ENCODE data around the gene PTPRCAP. TPM values are rescaled to one million over a fixed set of nuclear protein-coding genes. Genes with fewer than 3 reads are reported as not detected.

Gene PTPRCAP
- total and polyA plus RNA-seq, 4 donors = 8.8 to 19.0 (median 12.3) TPM

DNA sequence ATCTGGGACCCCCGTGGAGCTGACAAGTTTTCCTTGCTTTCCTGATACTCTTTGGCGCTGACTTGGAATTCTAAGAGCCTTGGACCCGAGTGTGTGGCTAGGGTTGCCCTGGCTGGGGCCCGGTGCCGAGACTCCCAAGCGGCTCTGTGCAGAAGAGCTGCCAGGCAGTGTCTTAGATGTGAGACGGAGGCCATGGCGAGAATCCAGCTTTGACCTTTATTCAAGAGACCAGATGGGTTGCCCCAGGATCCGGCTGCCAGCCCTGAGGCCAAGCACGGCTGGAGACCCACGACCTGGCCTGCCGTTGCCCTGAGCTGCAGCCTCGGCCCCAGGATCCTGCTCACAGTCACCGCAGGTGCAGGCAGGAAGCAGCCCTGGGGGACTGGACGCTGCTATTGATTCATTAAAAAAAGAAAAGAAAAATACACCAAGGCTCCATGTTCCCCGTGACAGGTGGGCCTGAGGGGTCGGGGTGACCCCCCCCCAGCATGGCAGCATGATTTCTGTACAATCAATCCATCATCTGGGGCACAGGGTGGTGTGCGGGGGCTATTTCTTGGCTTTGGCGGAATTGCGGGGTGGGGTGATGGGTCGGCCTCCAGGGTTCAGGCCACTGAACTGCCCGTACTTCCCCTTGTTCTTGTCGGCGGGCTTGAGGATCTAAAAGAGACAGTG is 39.4 kb downstream of the PTPRCAP start:
- no peak for DNase-seq
- Histone ChIP-seq H3K9me3 (ENCODE audit: control insufficient read depth in 4 of 4, insufficient read depth in 3 of 4, low read length in 3 of 4) (no peaks in the 10 kb centered on the region), H3K4me3 (no peak overlapping the region), H3K36me3 (ENCODE audit: control insufficient read depth in 4 of 4, insufficient read depth in 4 of 4, low read length in 4 of 4) (peaks cover 6 to 40% (median 25%) of the 10 kb centered on the region in 4 donors), H3K9ac (ENCODE audit: insufficient read depth in 1 of 2, low read length in 2 of 2) (no peak overlapping the region), H3K27me3 (ENCODE audit: control insufficient read depth in 3 of 3, insufficient read depth in 3 of 3, low read length in 2 of 3) (no peaks in the 10 kb centered on the region), H3K27ac (ENCODE audit: low read depth in 1 of 2, low read length in 1 of 2) (no peak overlapping the region), H3K4me1 (ENCODE audit: control insufficient read depth in 5 of 5, insufficient read depth in 5 of 5, low read length in 5 of 5) (peaks cover 2 to 26% (median 9%) of the 10 kb centered on the region in 5 donors)
- no peak for TF ChIP-seq CTCF (IDR thresholded peaks at IDR 0.05; ENCODE audit: control extremely low read depth, extremely low read depth)
- 86 to 88% methylated on average over 24 of the region's 24 CpGs for WGBS, 2 donors
- no peak for ATAC-seq (ENCODE audit: insufficient read depth, low FRiP score)

DNA sequence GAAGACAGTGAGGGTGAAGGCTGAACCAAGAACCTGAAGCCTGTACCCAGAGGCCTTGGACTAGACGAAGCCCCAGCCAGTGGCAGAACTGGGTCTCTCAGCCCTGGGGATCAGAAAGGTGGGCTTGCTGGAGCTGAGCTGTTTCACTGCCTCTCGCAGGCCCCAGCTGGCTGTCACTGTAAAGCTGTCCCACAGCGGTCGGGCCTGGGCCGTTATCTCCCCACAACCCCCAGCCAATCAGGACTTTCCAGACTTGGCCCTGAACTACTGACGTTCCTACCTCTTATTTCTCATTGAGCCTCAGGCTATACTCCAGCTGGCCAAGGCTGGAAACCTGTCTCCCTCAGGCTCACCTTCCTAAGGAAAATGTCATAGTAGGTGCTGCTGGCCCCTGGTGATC is 39.9 kb downstream of the PTPRCAP start:
- Histone ChIP-seq H3K27me3 (ENCODE audit: control insufficient read depth in 3 of 3, insufficient read depth in 3 of 3, low read length in 2 of 3) (no peaks in the 10 kb centered on the region), H3K9ac (ENCODE audit: insufficient read depth in 1 of 2, low read length in 2 of 2) (no peak overlapping the region), H3K27ac (ENCODE audit: low read depth in 1 of 2, low read length in 1 of 2) (no peak overlapping the region), H3K9me3 (ENCODE audit: control insufficient read depth in 4 of 4, insufficient read depth in 3 of 4, low read length in 3 of 4) (no peaks in the 10 kb centered on the region), H3K36me3 (ENCODE audit: control insufficient read depth in 4 of 4, insufficient read depth in 4 of 4, low read length in 4 of 4) (peaks cover 6 to 40% (median 25%) of the 10 kb centered on the region in 4 donors), H3K4me1 (ENCODE audit: control insufficient read depth in 5 of 5, insufficient read depth in 5 of 5, low read length in 5 of 5) (peaks cover 3 to 29% (median 11%) of the 10 kb centered on the region in 5 donors), H3K4me3 (no peak overlapping the region)
- TF ChIP-seq CTCF (IDR thresholded peaks at IDR 0.05; ENCODE audit: control extremely low read depth, extremely low read depth) = no peak
- no peak for DNase-seq
- ATAC-seq (ENCODE audit: insufficient read depth, low FRiP score) = no peak
- 83 to 87% methylated on average over 6 of the region's 6 CpGs for WGBS, 2 donors

DNA sequence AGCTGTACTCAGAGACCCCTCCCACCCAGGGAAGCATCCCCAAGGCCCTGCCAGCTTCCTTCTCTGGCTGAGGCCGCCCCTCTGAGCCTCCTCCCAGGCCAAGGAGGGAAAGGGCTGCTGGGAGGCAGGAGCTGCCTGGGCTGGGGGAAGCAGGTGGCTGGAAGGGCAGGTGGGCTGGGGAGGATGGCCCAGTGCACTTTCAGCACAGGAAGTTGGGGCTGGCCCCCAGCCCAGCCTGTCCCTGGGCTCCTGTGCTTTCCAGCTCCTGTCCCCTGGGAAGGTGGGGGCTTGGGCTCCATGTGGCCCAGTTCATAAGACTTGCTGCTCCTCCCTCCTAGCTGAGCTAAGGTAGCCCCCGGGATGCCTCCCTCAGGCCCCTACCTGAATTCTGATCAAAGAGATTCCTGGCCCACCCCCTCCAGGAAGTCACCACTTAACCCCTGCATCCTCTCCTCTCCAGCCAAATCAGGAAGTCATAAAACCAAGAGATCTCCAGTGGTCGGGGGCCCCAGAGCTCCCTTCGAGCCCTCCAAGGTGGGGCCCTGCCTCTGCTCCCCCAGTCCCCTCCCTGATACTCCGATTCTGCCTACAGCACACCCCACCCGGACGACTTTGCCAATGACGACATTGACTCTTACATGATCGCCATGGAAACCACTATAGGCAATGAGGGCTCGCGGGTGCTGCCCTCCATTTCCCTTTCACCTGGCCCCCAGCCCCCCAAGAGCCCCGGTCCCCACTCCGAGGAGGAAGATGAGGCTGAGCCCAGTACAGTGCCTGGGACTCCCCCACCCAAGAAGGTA is 40.7 kb downstream of the PTPRCAP start:
- peaks cover 6 to 40% (median 25%) of the 10 kb centered on the region in 4 donors for H3K36me3 ChIP-seq (ENCODE audit: control insufficient read depth in 4 of 4, insufficient read depth in 4 of 4, low read length in 4 of 4)
- no peak overlapping the region for H3K27ac ChIP-seq (ENCODE audit: low read depth in 1 of 2, low read length in 1 of 2)
- no peaks in the 10 kb centered on the region for H3K9me3 ChIP-seq (ENCODE audit: control insufficient read depth in 4 of 4, insufficient read depth in 3 of 4, low read length in 3 of 4)
- H3K27me3 ChIP-seq (ENCODE audit: control insufficient read depth in 3 of 3, insufficient read depth in 3 of 3, low read length in 2 of 3) = no peaks in the 10 kb centered on the region
- H3K4me3 ChIP-seq = no peak overlapping the region
- 16 to 36% methylated on average over 13 of the region's 13 CpGs for WGBS, 2 donors
- DNase-seq (no peak), ATAC-seq (ENCODE audit: insufficient read depth, low FRiP score) (no peak)
- peaks cover 5 to 28% (median 10%) of the 10 kb centered on the region in 5 donors for H3K4me1 ChIP-seq (ENCODE audit: control insufficient read depth in 5 of 5, insufficient read depth in 5 of 5, low read length in 5 of 5)
- TF ChIP-seq CTCF (IDR thresholded peaks at IDR 0.05; ENCODE audit: control extremely low read depth, extremely low read depth) = no peak
- H3K9ac ChIP-seq (ENCODE audit: insufficient read depth in 1 of 2, low read length in 2 of 2) = no peak overlapping the region
